GM13976 (cell line): ENCODE measurements around the gene RNF19B.
A peak's percentile ranks its signal among the peaks of the same experiment; 100 is the strongest.

Source experiments
- DNase-seq: peaks from one replicate; pipeline ENCODE4 v3.0.0; 2012; ENCODE audit warnings: low spot score
- in situ Hi-C: fragments of 300-500 bp; cut with MboI; formaldehyde crosslinking; loops from one replicate; pipeline ENCODE4 v1.12.0; 2022; ENCODE audit warnings: low sequenced_read_pairs, mixed read lengths, inconsistent platforms; ENCODE audit not compliant: unreplicated experiment
- TF ChIP-seq, protein P1 (sequence below): IDR thresholded peaks from 2 replicates; pipeline ENCODE4 v1.5.1; 2012; ENCODE audit warnings: borderline replicate concordance, mild to moderate bottlenecking; ENCODE audit not compliant: insufficient read depth; ENCODE audit errors: extremely low read depth, missing control alignments, control extremely low read depth

The RNF19B gene

GRCh38 chr1:32895325-32896215, 69.0 kb downstream of the RNF19B start:
- DNase-seq = no peak
- in situ Hi-C loops = no loop called here
- TF ChIP-seq, protein P1, sequence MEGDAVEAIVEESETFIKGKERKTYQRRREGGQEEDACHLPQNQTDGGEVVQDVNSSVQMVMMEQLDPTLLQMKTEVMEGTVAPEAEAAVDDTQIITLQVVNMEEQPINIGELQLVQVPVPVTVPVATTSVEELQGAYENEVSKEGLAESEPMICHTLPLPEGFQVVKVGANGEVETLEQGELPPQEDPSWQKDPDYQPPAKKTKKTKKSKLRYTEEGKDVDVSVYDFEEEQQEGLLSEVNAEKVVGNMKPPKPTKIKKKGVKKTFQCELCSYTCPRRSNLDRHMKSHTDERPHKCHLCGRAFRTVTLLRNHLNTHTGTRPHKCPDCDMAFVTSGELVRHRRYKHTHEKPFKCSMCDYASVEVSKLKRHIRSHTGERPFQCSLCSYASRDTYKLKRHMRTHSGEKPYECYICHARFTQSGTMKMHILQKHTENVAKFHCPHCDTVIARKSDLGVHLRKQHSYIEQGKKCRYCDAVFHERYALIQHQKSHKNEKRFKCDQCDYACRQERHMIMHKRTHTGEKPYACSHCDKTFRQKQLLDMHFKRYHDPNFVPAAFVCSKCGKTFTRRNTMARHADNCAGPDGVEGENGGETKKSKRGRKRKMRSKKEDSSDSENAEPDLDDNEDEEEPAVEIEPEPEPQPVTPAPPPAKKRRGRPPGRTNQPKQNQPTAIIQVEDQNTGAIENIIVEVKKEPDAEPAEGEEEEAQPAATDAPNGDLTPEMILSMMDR = no peak

DNA sequence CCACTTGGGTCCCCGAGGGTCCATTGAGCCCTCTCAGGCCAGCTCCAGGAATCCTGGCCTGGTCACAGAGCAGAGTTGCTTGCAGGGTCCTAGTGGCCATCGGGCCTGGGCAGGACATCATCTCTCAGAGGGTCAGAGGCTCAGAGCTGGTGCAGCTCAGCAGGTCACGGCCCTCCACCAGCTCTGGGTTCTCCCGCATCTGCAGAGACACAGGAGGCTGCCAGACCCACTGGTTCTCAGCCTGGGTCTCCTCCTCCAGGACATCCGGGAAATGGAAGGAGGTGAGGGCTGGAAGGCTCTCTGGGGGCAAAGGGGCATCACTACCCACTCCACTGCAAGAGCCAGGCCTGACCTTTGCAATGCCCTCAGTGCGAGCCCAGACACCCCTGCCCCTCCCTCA, 69.9 kb downstream of the RNF19B start:
- in situ Hi-C loops = no loop called here
- DNase-seq = no peak
- TF ChIP-seq, protein P1 = no peak

- in situ Hi-C loops = no loop called here
- no peak for DNase-seq
- TF ChIP-seq, protein P1 = no peak
Measured at GRCh38 chr1:32894019-32894600, 70.5 kb downstream of the RNF19B start.

GRCh38 chr1:32893198-32894018, 71.2 kb downstream of the RNF19B start:
- in situ Hi-C loops = no loop called here
- DNase-seq = no peak
- TF ChIP-seq, protein P1 = no peak

- TF ChIP-seq, protein P1 = peak; percentile 66
- in situ Hi-C loops = no loop called here
- DNase-seq = peak; percentile 69
Measured at GRCh38 chr1:32892368-32893197, 72.0 kb downstream of the RNF19B start.
